Measurements from ENCODE around the gene SOD3.

The SOD3 gene

GRCh38 chr4:24775032-24775605 lies 20.3 kb upstream of the SOD3 start:
- DNase-seq (ENCODE audit: low read depth), result no peak

- DNase-seq (ENCODE audit: low read depth), result no peak
Measured at GRCh38 chr4:24775750-24776149, 19.6 kb upstream of the SOD3 start.

- no peak for DNase-seq (ENCODE audit: low read depth)
Measured at GRCh38 chr4:24777536-24778463, 17.6 kb upstream of the SOD3 start.

GRCh38 chr4:24778464-24779225 lies 16.7 kb upstream of the SOD3 start:
- DNase-seq (ENCODE audit: low read depth), result no peak

- no peak for DNase-seq (ENCODE audit: low read depth)
Measured at GRCh38 chr4:24780936-24781495, 14.4 kb upstream of the SOD3 start.

GRCh38 chr4:24781999-24782745 lies 13.2 kb upstream of the SOD3 start:
- no peak for DNase-seq (ENCODE audit: low read depth)

- DNase-seq (ENCODE audit: low read depth), result no peak
Measured at GRCh38 chr4:24783506-24783905, 11.9 kb upstream of the SOD3 start.

GRCh38 chr4:24791043-24791442 lies 4.3 kb upstream of the SOD3 start:
- DNase-seq (ENCODE audit: low read depth), result no peak

GRCh38 chr4:24792552-24792951 lies 2.8 kb upstream of the SOD3 start:
- DNase-seq (ENCODE audit: low read depth), result no peak

- no peak for DNase-seq (ENCODE audit: low read depth)
Measured at GRCh38 chr4:24793219-24794005, 2.0 kb upstream of the SOD3 start.

GRCh38 chr4:24794051-24794450 lies 1.3 kb upstream of the SOD3 start:
- no peak for DNase-seq (ENCODE audit: low read depth)

GRCh38 chr4:24794480-24794879 lies 893 bp upstream of the SOD3 start:
- DNase-seq (ENCODE audit: low read depth), result no peak

GRCh38 chr4:24795666-24796381 lies 451 bp downstream of the SOD3 start:
- no peak for DNase-seq (ENCODE audit: low read depth)

- no peak for DNase-seq (ENCODE audit: low read depth)
Measured at GRCh38 chr4:24796620-24797019, 1.2 kb downstream of the SOD3 start.

GRCh38 chr4:24798036-24798610 lies 2.8 kb downstream of the SOD3 start:
- DNase-seq (ENCODE audit: low read depth), result no peak

GRCh38 chr4:24799196-24799543 lies 3.8 kb downstream of the SOD3 start:
- DNase-seq (ENCODE audit: low read depth), result no peak

- no peak for DNase-seq (ENCODE audit: low read depth)
Measured at GRCh38 chr4:24799544-24800324, 4.4 kb downstream of the SOD3 start.

GRCh38 chr4:24800325-24800895 lies 5.0 kb downstream of the SOD3 start:
- DNase-seq (ENCODE audit: low read depth), result no peak
